Endothelial cell (in vitro differentiated cells): ENCODE measurements around the gene ALOX5. TPM values are rescaled to one million over a fixed set of nuclear protein-coding genes. Genes with fewer than 3 reads are reported as not detected.
A peak's percentile ranks its signal among the peaks of the same experiment; 100 is the strongest.

ENCODE experiments used
- DNase-seq: peaks from one replicate; pipeline ENCODE4 v3.0.0; 2021; ENCODE audit warnings: low spot score
- H3K27ac Mint-ChIP-seq: one replicate; pipeline ENCODE4 v1.8.0; 2021; ENCODE audit warnings: mixed read lengths, inconsistent platforms; ENCODE audit not compliant: unreplicated experiment
- H3K27me3 Mint-ChIP-seq: one replicate; pipeline ENCODE4 v1.8.0; 2021; ENCODE audit warnings: mild to moderate bottlenecking, moderate library complexity, mixed read lengths, inconsistent platforms; ENCODE audit not compliant: unreplicated experiment
- H3K36me3 Mint-ChIP-seq: one replicate; pipeline ENCODE4 v1.8.0; 2021; ENCODE audit warnings: mild to moderate bottlenecking, low read depth, mixed read lengths, inconsistent platforms; ENCODE audit not compliant: unreplicated experiment
- H3K4me1 Mint-ChIP-seq: one replicate; pipeline ENCODE4 v1.8.0; 2021; ENCODE audit warnings: mild to moderate bottlenecking, mixed read lengths, inconsistent platforms; ENCODE audit not compliant: unreplicated experiment
- H3K4me3 Mint-ChIP-seq: one replicate; pipeline ENCODE4 v1.8.0; 2021; ENCODE audit warnings: mild to moderate bottlenecking, mixed read lengths, inconsistent platforms; ENCODE audit not compliant: unreplicated experiment
- H3K9me3 Mint-ChIP-seq: one replicate; pipeline ENCODE4 v1.8.0; 2021; ENCODE audit warnings: mixed read lengths, inconsistent platforms; ENCODE audit not compliant: unreplicated experiment
- CTCF ChIP-seq: fragments of 200-600 bp; sonication (generic); IDR thresholded peaks from one replicate; pipeline ENCODE4 v1.5.0; 2021; ENCODE audit warnings: antibody characterized with exemption; ENCODE audit not compliant: unreplicated experiment
- total RNA-seq: library from RNA; stranded (reverse); fragmentation: NEBNext Ultra II Directional; extraction: Animal tissue kit (Norgen Biotek cat#: 25700); gene quantifications from one replicate; pipeline ENCODE4 v1.2.1, GENCODE V29; 2021; ENCODE audit not compliant: unreplicated experiment

Gene ALOX5
- total RNA-seq, 1 donor from 2014 or later = 0.18 TPM

- H3K9me3 Mint-ChIP-seq = no peaks in the 10 kb centered on the region
- TF ChIP-seq CTCF = no peak
- H3K36me3 Mint-ChIP-seq = peaks cover 4% of the 10 kb centered on the region
- no peak for DNase-seq
- H3K27ac Mint-ChIP-seq = no peak overlapping the region
- H3K4me1 Mint-ChIP-seq = peaks cover 31% of the 10 kb centered on the region
- peaks cover 2% of the 10 kb centered on the region for H3K27me3 Mint-ChIP-seq
- no peak overlapping the region for H3K4me3 Mint-ChIP-seq
These were observed 92.8 kb downstream of the ALOX5 start for GRCh38 chr10:45466784-45467183.

GRCh38 chr10:45468079-45468478, 94.1 kb downstream of the ALOX5 start:
- Mint-ChIP-seq H3K27ac (no peak overlapping the region), H3K4me1 (peaks cover 37% of the 10 kb centered on the region), H3K4me3 (no peak overlapping the region), H3K9me3 (no peaks in the 10 kb centered on the region), H3K36me3 (no peaks in the 10 kb centered on the region), H3K27me3 (peaks cover 2% of the 10 kb centered on the region)
- TF ChIP-seq CTCF = no peak
- DNase-seq = no peak

GRCh38 chr10:45470098-45471012, 96.3 kb downstream of the ALOX5 start:
- Mint-ChIP-seq H3K4me1 (peaks cover 32% of the 10 kb centered on the region), H3K27me3 (peaks cover 2% of the 10 kb centered on the region), H3K27ac (peak overlapping the region; percentile 80), H3K4me3 (no peak overlapping the region), H3K36me3 (no peaks in the 10 kb centered on the region), H3K9me3 (no peaks in the 10 kb centered on the region)
- no peak for DNase-seq
- TF ChIP-seq CTCF = no peak

GRCh38 chr10:45471059-45471458, 97.0 kb downstream of the ALOX5 start:
- Mint-ChIP-seq H3K27me3 (peaks cover 6% of the 10 kb centered on the region), H3K9me3 (no peaks in the 10 kb centered on the region), H3K4me3 (no peak overlapping the region), H3K36me3 (no peaks in the 10 kb centered on the region), H3K4me1 (peaks cover 32% of the 10 kb centered on the region), H3K27ac (no peak overlapping the region)
- no peak for DNase-seq
- TF ChIP-seq CTCF = no peak
